OCI-LY7 (cell line): ENCODE measurements around the gene EZH1. TPM values are rescaled to one million over a fixed set of nuclear protein-coding genes. Genes with fewer than 3 reads are reported as not detected.
"Not testable (repeated sequence)": the region's sequence is repeated elsewhere in the genome, so short reads cannot be mapped to it uniquely, and the experiment has no call there.

Source experiments
- BruUV-seq: library from RNA; stranded (reverse); fragments of 400-500 nt; replicated peaks from 2 replicates; lab custom pipeline; 2021; lab: Mats Ljungman, UMichigan
- CTCF ChIA-PET: fragments of 300-600 bp; sonication (Branson Sonifier 250); formaldehyde crosslinking; loops from one replicate; lab custom pipeline; 2022; ENCODE audit warnings: antibody characterized with exemption; ENCODE audit not compliant: unreplicated experiment; lab: Charles Lee
- POLR2A ChIA-PET: fragments of 300-600 bp; sonication (Branson Sonifier 250); formaldehyde crosslinking; loops from one replicate; lab custom pipeline; 2022; ENCODE audit warnings: antibody characterized with exemption; lab: Charles Lee
- DNase-seq: peaks from one replicate; pipeline ENCODE4 v3.0.0-alpha.2; 2015; ENCODE audit warnings: low spot score
- H2AFZ ChIP-seq: fragments of 200-600 bp; sonication (generic), shearing (Covaris generic); 2 replicates; pipeline ENCODE4 v1.6.1; 2014; ENCODE audit warnings: mild to moderate bottlenecking, antibody characterized with exemption, low read length, moderate library complexity
- H3K27ac ChIP-seq: fragments of 200-600 bp; sonication (generic); 2 replicates; pipeline ENCODE4 v1.5.1; 2014; ENCODE audit warnings: mixed run types, low read depth, mild to moderate bottlenecking, moderate library complexity, low read length, inconsistent platforms; ENCODE audit not compliant: poor library complexity, severe bottlenecking
- H3K36me3 ChIP-seq: fragments of 200-600 bp; sonication (generic); 2 replicates; pipeline ENCODE4 v1.6.1; 2014; ENCODE audit warnings: mild to moderate bottlenecking, antibody characterized with exemption, low read length, moderate library complexity, mixed read lengths; ENCODE audit not compliant: insufficient read depth
- H3K4me1 ChIP-seq: fragments of 200-600 bp; sonication (generic); 2 replicates; pipeline ENCODE4 v1.5.1; 2014; ENCODE audit warnings: mild to moderate bottlenecking, low read length; ENCODE audit not compliant: insufficient read depth, poor library complexity, severe bottlenecking
- H3K4me2 ChIP-seq: fragments of 200-600 bp; sonication (generic); 2 replicates; pipeline ENCODE4 v1.6.1; 2014; ENCODE audit warnings: mild to moderate bottlenecking, low read length
- H3K4me3 ChIP-seq: fragments of 200-600 bp; sonication (generic); 2 replicates; pipeline ENCODE4 v1.5.1; 2014; ENCODE audit warnings: mild to moderate bottlenecking, low read depth, low read length; ENCODE audit not compliant: poor library complexity, severe bottlenecking
- H3K79me2 ChIP-seq: fragments of 200-600 bp; sonication (generic); 2 replicates; pipeline ENCODE4 v1.6.1; 2016; ENCODE audit warnings: low read depth, mild to moderate bottlenecking, low read length, moderate library complexity, mixed read lengths; ENCODE audit not compliant: insufficient read depth
- H3K9me2 ChIP-seq: fragments of 200-600 bp; sonication (generic); 2 replicates; pipeline ENCODE4 v1.6.1; 2016; ENCODE audit warnings: mild to moderate bottlenecking, low read length, mixed read lengths; ENCODE audit not compliant: insufficient read depth
- H3K9me3 ChIP-seq: fragments of 200-600 bp; sonication (generic); 2 replicates; pipeline ENCODE4 v1.6.1; 2014; ENCODE audit warnings: mild to moderate bottlenecking, mixed run types, low read length, mixed read lengths
- H4K20me1 ChIP-seq: fragments of 200-600 bp; sonication (generic); 2 replicates; pipeline ENCODE4 v1.6.1; 2014; ENCODE audit warnings: mild to moderate bottlenecking, antibody characterized with exemption, low read length, moderate library complexity, mixed read lengths; ENCODE audit not compliant: insufficient read depth
- EZH2phosphoT487 ChIP-seq: fragments of 200-600 bp; sonication (generic); IDR thresholded peaks from 2 replicates; pipeline ENCODE4 v1.6.1; 2018; ENCODE audit warnings: low read depth, borderline replicate concordance, mild to moderate bottlenecking, mixed run types, antibody characterized with exemption, low read length, moderate library complexity, mixed read lengths
- intact Hi-C: fragments of 100-400 bp; cut with micrococcal nuclease; formaldehyde crosslinking; loops from one replicate; pipeline ENCODE4 v1.10.0; 2022; ENCODE audit not compliant: unreplicated experiment
- total RNA-seq, 2 experiments: library from RNA; depleted of rRNA in 1 of 2; stranded (reverse); fragments of >200 nt in 1 of 2; shearing (Covaris generic) in 1 of 2; gene quantifications; 2 replicates each; pipeline ENCODE4 v1.2.3, GENCODE V29; 2014 to 2022
- TF ChIP-seq, protein P1 (sequence below): fragments of 200-600 bp; sonication (generic); conservative IDR thresholded peaks from 2 replicates; pipeline ENCODE4 v1.5.1; 2014; ENCODE audit warnings: mild to moderate bottlenecking, antibody characterized with exemption, low read length, moderate library complexity, mixed read lengths

Gene EZH1
- total RNA-seq, 2 experiments from 2014 or later: 57.1 to 62.4 TPM

DNA sequence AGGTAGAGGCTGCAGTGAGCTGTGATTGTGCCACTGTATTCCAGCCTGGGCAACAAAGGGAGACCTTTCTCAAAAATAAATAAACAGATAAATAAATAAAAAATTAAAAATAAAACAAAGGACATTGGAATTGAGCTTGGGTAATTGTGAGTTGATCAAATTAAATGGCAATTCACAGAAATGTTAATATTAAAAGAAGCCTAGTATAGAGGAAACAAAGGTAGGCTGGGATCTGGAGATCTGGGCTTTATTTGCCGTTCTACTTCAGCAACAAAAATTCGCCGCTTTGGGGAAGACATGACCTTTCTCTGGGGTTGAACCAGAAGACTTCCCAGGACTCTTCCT, 28.1 kb upstream of the EZH1 start:
- Histone ChIP-seq H3K9me2 (no peaks in the 10 kb centered on the region), H4K20me1 (no peaks in the 10 kb centered on the region), H3K27ac (peak overlapping the region; percentile 42), H3K4me2 (peak overlapping the region; percentile 88), H2AFZ (peak overlapping the region; percentile 61), H3K4me3 (peak overlapping the region; percentile 88), H3K4me1 (peaks cover 7% of the 10 kb centered on the region), H3K9me3 (no peaks in the 10 kb centered on the region), H3K36me3 (peaks cover 25% of the 10 kb centered on the region), H3K79me2 (peaks cover 12% of the 10 kb centered on the region; the same call in 1 of the 2 replicates)
- TF ChIP-seq EZH2phosphoT487: no peak
- TF ChIP-seq, protein P1, sequence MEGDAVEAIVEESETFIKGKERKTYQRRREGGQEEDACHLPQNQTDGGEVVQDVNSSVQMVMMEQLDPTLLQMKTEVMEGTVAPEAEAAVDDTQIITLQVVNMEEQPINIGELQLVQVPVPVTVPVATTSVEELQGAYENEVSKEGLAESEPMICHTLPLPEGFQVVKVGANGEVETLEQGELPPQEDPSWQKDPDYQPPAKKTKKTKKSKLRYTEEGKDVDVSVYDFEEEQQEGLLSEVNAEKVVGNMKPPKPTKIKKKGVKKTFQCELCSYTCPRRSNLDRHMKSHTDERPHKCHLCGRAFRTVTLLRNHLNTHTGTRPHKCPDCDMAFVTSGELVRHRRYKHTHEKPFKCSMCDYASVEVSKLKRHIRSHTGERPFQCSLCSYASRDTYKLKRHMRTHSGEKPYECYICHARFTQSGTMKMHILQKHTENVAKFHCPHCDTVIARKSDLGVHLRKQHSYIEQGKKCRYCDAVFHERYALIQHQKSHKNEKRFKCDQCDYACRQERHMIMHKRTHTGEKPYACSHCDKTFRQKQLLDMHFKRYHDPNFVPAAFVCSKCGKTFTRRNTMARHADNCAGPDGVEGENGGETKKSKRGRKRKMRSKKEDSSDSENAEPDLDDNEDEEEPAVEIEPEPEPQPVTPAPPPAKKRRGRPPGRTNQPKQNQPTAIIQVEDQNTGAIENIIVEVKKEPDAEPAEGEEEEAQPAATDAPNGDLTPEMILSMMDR: no peak
- POLR2A ChIA-PET: interaction anchor here (0.5 to 1.4 kb wide), 6 partner anchors 13 to 1349 kb away, joined by 3 to 4 read pairs (median 3); partner anchors contain the start of gene PSMC3IP
- intact Hi-C loops: loop anchor here (1.0 kb wide), 1 partner anchor 51 kb away; the partner anchor contains the start of gene BECN1
- DNase-seq: no peak
- TSS peak; percentile 98 for BruUV-seq
- CTCF ChIA-PET: interaction anchor here (0.7 to 1.4 kb wide), 2 partner anchors 9 to 16 kb away, joined by 3 read pairs; no protein-coding TSS in a partner anchor

DNA sequence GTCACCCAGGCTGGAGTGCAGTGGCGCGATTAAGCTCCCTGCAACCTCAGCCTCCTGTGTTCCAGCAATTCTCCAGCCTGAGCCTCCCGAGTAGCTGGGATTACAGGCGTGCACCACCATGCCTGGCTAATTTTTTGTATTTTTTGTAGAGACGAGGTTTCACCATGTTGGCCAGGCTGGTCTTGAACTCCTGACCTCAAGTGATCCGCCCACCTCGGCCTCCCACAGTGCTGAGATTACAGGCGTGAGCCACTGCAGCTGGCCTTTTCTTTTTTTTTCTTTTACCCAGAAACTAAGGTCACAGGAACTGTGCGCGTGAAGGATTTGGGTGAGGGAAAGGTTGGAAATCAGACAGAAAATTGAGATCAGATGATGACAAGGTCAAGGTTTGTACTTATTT, 25.1 kb upstream of the EZH1 start:
- H4K20me1 ChIP-seq, H3K4me3 ChIP-seq, H3K27ac ChIP-seq, BruUV-seq, H3K4me2 ChIP-seq, H3K4me1 ChIP-seq, intact Hi-C loops, H3K9me2 ChIP-seq, H3K36me3 ChIP-seq, H3K9me3 ChIP-seq, CTCF ChIA-PET, H2AFZ ChIP-seq, DNase-seq: not testable (repeated sequence)
- peaks cover 12% of the 10 kb centered on the region; the same call in 1 of the 2 replicates for H3K79me2 ChIP-seq
- POLR2A ChIA-PET: interaction anchor here (0.6 to 0.7 kb wide), 2 partner anchors 92 to 106 kb away, joined by 3 to 5 read pairs; no protein-coding TSS in a partner anchor

DNA sequence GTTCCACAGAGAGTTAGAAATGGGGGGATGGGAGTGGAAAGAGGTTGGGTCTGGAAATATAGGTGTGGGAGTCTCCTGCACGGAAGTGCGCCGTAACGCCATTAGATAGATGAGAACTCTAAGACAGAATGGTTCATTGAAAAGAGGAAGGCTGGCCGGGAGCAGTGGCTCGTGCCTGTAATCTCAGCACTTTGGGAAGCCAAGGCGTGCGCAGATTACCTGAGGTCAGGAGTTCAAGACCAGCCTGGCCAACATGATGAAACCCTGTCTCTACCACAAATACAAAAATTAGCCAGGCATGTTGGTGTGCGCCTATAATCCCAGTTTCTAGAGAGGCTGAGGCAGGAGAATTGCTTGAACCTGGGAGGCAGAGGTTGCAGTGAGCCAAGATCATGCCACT, 23.2 kb upstream of the EZH1 start:
- H3K27ac ChIP-seq, POLR2A ChIA-PET, H4K20me1 ChIP-seq, H3K79me2 ChIP-seq, H3K4me3 ChIP-seq, H3K4me1 ChIP-seq, H3K9me2 ChIP-seq, intact Hi-C loops, DNase-seq, H2AFZ ChIP-seq, H3K36me3 ChIP-seq, BruUV-seq, H3K9me3 ChIP-seq, H3K4me2 ChIP-seq, CTCF ChIA-PET: not testable (repeated sequence)
